Activated CD8-positive, alpha-beta T cell treated with anti-CD3 and anti-CD28 coated beads for 36 hours (primary cell): ENCODE data around the gene ADGRL4. TPM values are rescaled to one million over a fixed set of nuclear protein-coding genes. Genes with fewer than 3 reads are reported as not detected.
A peak's percentile ranks its signal among the peaks of the same experiment; 100 is the strongest.

ENCODE experiments used
- ATAC-seq: fragments of 200-7000 bp; cut with Tn5 transposase; one replicate; pipeline ENCODE4 v1.10.0; 2021; ENCODE audit warnings: mild to moderate bottlenecking, moderate library complexity
- CTCF ChIA-PET: fragments of 350-600 bp; sonication (Branson Sonifier 250); formaldehyde crosslinking; loops from one replicate; lab custom pipeline; 2021; ENCODE audit warnings: antibody characterized with exemption; lab: Charles Lee
- POLR2A ChIA-PET: fragments of 350-600 bp; sonication (Branson Sonifier 250); formaldehyde crosslinking; loops from one replicate; lab custom pipeline; 2021; ENCODE audit warnings: antibody characterized with exemption; lab: Charles Lee
- DNase-seq: peaks from one replicate; pipeline ENCODE4 v3.0.0-alpha.2; 2020
- H3K27ac Mint-ChIP-seq: one replicate; pipeline ENCODE4 v1.8.0; 2021; ENCODE audit warnings: mild to moderate bottlenecking, mixed read lengths
- H3K27me3 Mint-ChIP-seq: one replicate; pipeline ENCODE4 v1.8.0; 2021; ENCODE audit warnings: mixed read lengths
- H3K36me3 Mint-ChIP-seq: one replicate; pipeline ENCODE4 v1.8.0; 2021; ENCODE audit warnings: low read depth, mixed read lengths
- H3K4me1 Mint-ChIP-seq: one replicate; pipeline ENCODE4 v1.8.0; 2021; ENCODE audit warnings: low read depth, mixed read lengths
- H3K4me3 Mint-ChIP-seq: one replicate; pipeline ENCODE4 v1.8.0; 2021; ENCODE audit warnings: mild to moderate bottlenecking, moderate library complexity, mixed read lengths
- H3K9me3 Mint-ChIP-seq: one replicate; pipeline ENCODE4 v1.8.0; 2021; ENCODE audit warnings: mixed read lengths
- CTCF ChIP-seq: fragments of 200-600 bp; IDR thresholded peaks from one replicate; pipeline ENCODE4 v1.8.0; 2022; ENCODE audit warnings: antibody characterized with exemption, mild to moderate bottlenecking
- intact Hi-C: fragments of 100-400 bp; cut with micrococcal nuclease; formaldehyde crosslinking; loops from one replicate; pipeline ENCODE4 v1.10.0; 2022
- total RNA-seq, 2 experiments: library from RNA; stranded (reverse); gene quantifications; one replicate each; pipeline ENCODE4 v1.2.3, GENCODE V29; 2021

ADGRL4 gene
- total RNA-seq = not detected

- peaks cover 1% of the 10 kb centered on the region for H3K9me3 Mint-ChIP-seq
- ATAC-seq (no peak), DNase-seq (no peak)
- no peaks in the 10 kb centered on the region for H3K4me1 Mint-ChIP-seq
- H3K27me3 Mint-ChIP-seq = peaks cover 1% of the 10 kb centered on the region
- CTCF ChIA-PET = no interaction called here
- no peak within 1 kb of the TSS for H3K27ac Mint-ChIP-seq
- intact Hi-C loops = no loop called here
- no peak for TF ChIP-seq CTCF
- H3K4me3 Mint-ChIP-seq = no peak within 1 kb of the TSS
- POLR2A ChIA-PET = interaction anchor here (0.7 to 0.8 kb wide), 2 partner anchors 259 to 803 kb away, joined by 3 read pairs; no protein-coding TSS in a partner anchor
- H3K36me3 Mint-ChIP-seq = no peaks in the 10 kb centered on the region
Observed at GRCh38 chr1:79006564-79006963, at the start of gene ADGRL4. Gene ADGRL4, minus strand, starts transcription at chr1:79006730. Its CDS starts 76 bp downstream, at chr1:79006654.

- peaks cover 8% of the 10 kb centered on the region for H3K9me3 Mint-ChIP-seq
- DNase-seq = no peak
- intact Hi-C loops = no loop called here
- H3K27ac Mint-ChIP-seq = no peak overlapping the region
- H3K27me3 Mint-ChIP-seq = no peaks in the 10 kb centered on the region
- TF ChIP-seq CTCF = no peak
- ChIA-PET POLR2A (no interaction called here), CTCF (no interaction called here)
- no peaks in the 10 kb centered on the region for H3K36me3 Mint-ChIP-seq
- ATAC-seq = no peak
- no peak overlapping the region for H3K4me3 Mint-ChIP-seq
- H3K4me1 Mint-ChIP-seq = no peaks in the 10 kb centered on the region
Observed at GRCh38 chr1:79055856-79056255, 49.3 kb upstream of the ADGRL4 start.

GRCh38 chr1:79052829-79053449, 46.4 kb upstream of the ADGRL4 start:
- ChIA-PET CTCF (no interaction called here), POLR2A (no interaction called here)
- Mint-ChIP-seq H3K4me1 (no peaks in the 10 kb centered on the region), H3K4me3 (peak overlapping the region; percentile 40), H3K36me3 (no peaks in the 10 kb centered on the region), H3K9me3 (peaks cover 2% of the 10 kb centered on the region), H3K27me3 (no peaks in the 10 kb centered on the region), H3K27ac (no peak overlapping the region)
- DNase-seq (no peak), ATAC-seq (no peak)
- intact Hi-C loops = no loop called here
- TF ChIP-seq CTCF = no peak

GRCh38 chr1:79044974-79045650, 38.6 kb upstream of the ADGRL4 start:
- Mint-ChIP-seq H3K36me3 (no peaks in the 10 kb centered on the region), H3K4me1 (peaks cover 3% of the 10 kb centered on the region), H3K4me3 (no peak overlapping the region), H3K9me3 (no peaks in the 10 kb centered on the region), H3K27me3 (no peaks in the 10 kb centered on the region), H3K27ac (no peak overlapping the region)
- ATAC-seq (no peak), DNase-seq (no peak)
- TF ChIP-seq CTCF = no peak
- ChIA-PET POLR2A (no interaction called here), CTCF (no interaction called here)
- intact Hi-C loops = no loop called here

GRCh38 chr1:79043506-79043905, 37.0 kb upstream of the ADGRL4 start:
- H3K27ac Mint-ChIP-seq = no peak overlapping the region
- intact Hi-C loops = no loop called here
- CTCF ChIA-PET = interaction anchor here (0.9 kb wide), 1 partner anchor 20 kb away, joined by 3 read pairs; no protein-coding TSS in a partner anchor

More at GRCh38 chr1:79043506-79043905, 37.0 kb upstream of the ADGRL4 start:
- Mint-ChIP-seq H3K9me3 (no peaks in the 10 kb centered on the region), H3K36me3 (no peaks in the 10 kb centered on the region), H3K27me3 (no peaks in the 10 kb centered on the region), H3K4me1 (peaks cover 3% of the 10 kb centered on the region), H3K4me3 (no peak overlapping the region)
- DNase-seq (no peak), ATAC-seq (no peak)
- POLR2A ChIA-PET = no interaction called here
- TF ChIP-seq CTCF = no peak
